Inflammatory macrophage treated with lipopolysaccharide for 4 hours (primary cell): ENCODE measurements around the gene RGS4.
"Not testable (repeated sequence)": the region's sequence is repeated elsewhere in the genome, so short reads cannot be mapped to it uniquely, and the experiment has no call there.

Source experiments
- DNase-seq: peaks from one replicate; pipeline ENCODE4 v3.0.0-alpha.2; 2020

Gene RGS4

GRCh38 chr1:163069655-163070277 lies 605 bp downstream of the RGS4 start:
- no peak for DNase-seq

GRCh38 chr1:163071405-163072255 lies 2.5 kb downstream of the RGS4 start:
- peak; percentile 26 for DNase-seq

- DNase-seq = no peak
These were observed 3.5 kb downstream of the RGS4 start for GRCh38 chr1:163072658-163073057.

- no peak for DNase-seq
These were observed 4.8 kb downstream of the RGS4 start for GRCh38 chr1:163074004-163074403.

GRCh38 chr1:163074716-163075284 lies 5.6 kb downstream of the RGS4 start:
- no peak for DNase-seq

GRCh38 chr1:163076044-163076443 lies 6.9 kb downstream of the RGS4 start:
- no peak for DNase-seq

- DNase-seq = no peak
These were observed 7.3 kb downstream of the RGS4 start for GRCh38 chr1:163076446-163076845.

- DNase-seq = no peak
These were observed 8.0 kb downstream of the RGS4 start for GRCh38 chr1:163076981-163077761.

GRCh38 chr1:163082971-163083370 lies 13.8 kb downstream of the RGS4 start:
- no peak for DNase-seq

GRCh38 chr1:163083690-163084089 lies 14.5 kb downstream of the RGS4 start:
- DNase-seq = no peak

- DNase-seq = no peak
These were observed 15.2 kb downstream of the RGS4 start for GRCh38 chr1:163084330-163084729.

- no peak for DNase-seq
These were observed 16.1 kb downstream of the RGS4 start for GRCh38 chr1:163085041-163085903.

GRCh38 chr1:163085904-163086268 lies 16.7 kb downstream of the RGS4 start:
- no peak for DNase-seq

- DNase-seq = not testable (repeated sequence)
These were observed 20.0 kb downstream of the RGS4 start for GRCh38 chr1:163089117-163089516.

- DNase-seq = no peak
These were observed 21.3 kb downstream of the RGS4 start for GRCh38 chr1:163090321-163090945.

- DNase-seq = no peak
These were observed 24.0 kb downstream of the RGS4 start for GRCh38 chr1:163093169-163093568.

GRCh38 chr1:163093579-163093978 lies 24.4 kb downstream of the RGS4 start:
- no peak for DNase-seq

- DNase-seq = no peak
These were observed 25.0 kb downstream of the RGS4 start for GRCh38 chr1:163094182-163094581.

- DNase-seq = no peak
These were observed 25.4 kb downstream of the RGS4 start for GRCh38 chr1:163094589-163094988.

GRCh38 chr1:163095213-163095612 lies 26.1 kb downstream of the RGS4 start:
- no peak for DNase-seq

GRCh38 chr1:163102590-163102989 lies 33.4 kb downstream of the RGS4 start:
- no peak for DNase-seq
